Trophoblast cell (in vitro differentiated cells and primary cell): Measurements from ENCODE around the gene TRMT61A.

Source experiments
- DNase-seq, 2 donors: peaks; one replicate each; pipeline ENCODE4 v3.0.0-alpha.2; 2016
- H2AFZ ChIP-seq: 2 replicates; pipeline ENCODE4 v1.6.1; 2013; ENCODE audit warnings: low read length, moderate library complexity, mild to moderate bottlenecking; ENCODE audit not compliant: insufficient read depth, poor library complexity
- H2AK5ac ChIP-seq: 2 replicates; pipeline ENCODE4 v1.6.1; 2013; ENCODE audit warnings: mild to moderate bottlenecking, low read length
- H2BK120ac ChIP-seq: 2 replicates; pipeline ENCODE4 v1.6.1; 2013; ENCODE audit warnings: low read length, mild to moderate bottlenecking, moderate library complexity; ENCODE audit not compliant: insufficient read depth, poor library complexity
- H2BK12ac ChIP-seq: 2 replicates; pipeline ENCODE4 v1.6.1; 2013; ENCODE audit warnings: mild to moderate bottlenecking, low read length, moderate library complexity
- H2BK5ac ChIP-seq: 2 replicates; pipeline ENCODE4 v1.6.1; 2013; ENCODE audit warnings: low read length, low read depth, moderate library complexity, mild to moderate bottlenecking; ENCODE audit not compliant: poor library complexity
- H3K14ac ChIP-seq: 2 replicates; pipeline ENCODE4 v1.6.1; 2013; ENCODE audit warnings: mild to moderate bottlenecking, low read length
- H3K18ac ChIP-seq: 2 replicates; pipeline ENCODE4 v1.6.1; 2013; ENCODE audit warnings: mild to moderate bottlenecking, low read length
- H3K23ac ChIP-seq: 2 replicates; pipeline ENCODE4 v1.6.1; 2013; ENCODE audit warnings: low read length
- H3K27ac ChIP-seq: 2 replicates; pipeline ENCODE4 v1.5.1; 2013; ENCODE audit warnings: low read depth, mild to moderate bottlenecking, inconsistent platforms, low read length, moderate library complexity
- H3K27me3 ChIP-seq: 2 replicates; pipeline ENCODE4 v1.6.1; 2013; ENCODE audit warnings: inconsistent platforms, mild to moderate bottlenecking, low read length, moderate library complexity; ENCODE audit not compliant: insufficient read depth
- H3K36me3 ChIP-seq, 2 experiments: 1 replicate in 1 of 2; 2 replicates in 1 of 2; pipeline ENCODE4 v1.6.1; 2013; ENCODE audit warnings: low read length in 2 of 2, mild to moderate bottlenecking in 2 of 2, moderate library complexity in 1 of 2; ENCODE audit not compliant: insufficient read depth in 2 of 2, control insufficient read depth in 1 of 2
- H3K4ac ChIP-seq: 2 replicates; pipeline ENCODE4 v1.6.1; 2013; ENCODE audit warnings: low read depth, mild to moderate bottlenecking, low read length, moderate library complexity
- H3K4me1 ChIP-seq, 2 experiments: 1 replicate in 1 of 2; 2 replicates in 1 of 2; pipeline ENCODE4 v1.6.1; 2013; ENCODE audit warnings: low read length in 2 of 2, mild to moderate bottlenecking in 2 of 2, moderate library complexity in 1 of 2; ENCODE audit not compliant: insufficient read depth in 2 of 2, control insufficient read depth in 1 of 2
- H3K4me2 ChIP-seq: 2 replicates; pipeline ENCODE4 v1.6.1; 2013; ENCODE audit warnings: inconsistent platforms, mild to moderate bottlenecking, low read length, moderate library complexity
- H3K4me3 ChIP-seq: 2 replicates; pipeline ENCODE4 v1.5.1; 2013; ENCODE audit warnings: mild to moderate bottlenecking, low read depth, low read length, inconsistent platforms
- H3K79me1 ChIP-seq: one replicate; pipeline ENCODE4 v1.6.1; 2013; ENCODE audit warnings: low read length
- H3K79me2 ChIP-seq: 2 replicates; pipeline ENCODE4 v1.6.1; 2013; ENCODE audit warnings: low read length, mild to moderate bottlenecking; ENCODE audit not compliant: control insufficient read depth, insufficient read depth, poor library complexity
- H3K9ac ChIP-seq: 2 replicates; pipeline ENCODE4 v1.6.1; 2013; ENCODE audit warnings: mild to moderate bottlenecking, low read length
- H3K9me3 ChIP-seq: 2 replicates; pipeline ENCODE4 v1.6.1; 2013; ENCODE audit warnings: low read depth, mild to moderate bottlenecking, control low read depth, inconsistent platforms, low read length; ENCODE audit not compliant: insufficient read depth
- H4K12ac ChIP-seq: 2 replicates; pipeline ENCODE4 v1.6.1; 2013; ENCODE audit warnings: low read depth, mild to moderate bottlenecking, low read length, moderate library complexity
- H4K8ac ChIP-seq: 2 replicates; pipeline ENCODE4 v1.6.1; 2013; ENCODE audit warnings: low read depth, mild to moderate bottlenecking, low read length, moderate library complexity
- H4K91ac ChIP-seq: one replicate; pipeline ENCODE4 v1.6.1; 2013; ENCODE audit warnings: low read depth, mild to moderate bottlenecking, low read length, moderate library complexity
- WGBS: extraction: QIAGEN DNeasy Blood & Tissue Kit; methylation state at CpG from one replicate; pipeline ENCODE4 v1.1.7; 2013; ENCODE audit warnings: missing lambda C conversion rate; ENCODE audit not compliant: insufficient read length, insufficient coverage; ENCODE audit errors: extremely low coverage; 5-methylcytosine and 5-hydroxymethylcytosine counted together

The TRMT61A gene

DNA sequence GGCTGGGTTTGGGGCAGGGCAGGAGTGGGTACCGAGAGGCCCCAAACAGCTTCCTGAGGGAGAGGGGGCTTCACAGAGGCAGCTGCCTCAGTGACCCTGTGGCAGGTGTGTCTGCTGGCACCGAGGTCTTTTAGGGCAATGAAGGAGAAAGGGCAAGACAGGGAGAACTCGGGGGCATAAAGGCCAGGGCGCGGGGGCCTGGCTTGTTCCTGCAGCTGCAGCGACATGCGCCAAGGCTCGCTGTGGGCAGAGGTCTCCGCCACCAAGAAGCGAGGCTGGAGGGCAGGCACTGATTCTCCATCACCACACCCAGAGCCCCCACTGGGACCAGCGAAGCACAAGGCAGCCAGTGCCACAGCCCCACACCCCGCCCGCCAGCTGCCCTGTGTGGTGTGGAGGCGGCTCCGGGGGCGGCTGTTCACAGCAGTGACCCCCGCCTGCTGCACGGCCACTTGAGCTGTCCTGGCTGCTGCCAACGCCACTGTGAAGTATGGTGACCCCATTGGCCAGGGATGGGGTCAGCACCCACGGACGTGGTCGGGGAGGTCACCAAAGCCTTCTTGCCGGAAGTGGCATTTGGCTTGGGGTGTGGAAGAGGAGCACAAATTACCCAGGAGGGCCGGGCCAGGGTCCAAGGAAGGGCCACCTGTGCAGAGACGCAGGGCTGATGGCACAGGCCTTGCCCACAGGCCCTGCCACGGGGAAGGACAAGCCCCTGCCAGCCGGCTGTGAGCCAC, 17.1 kb downstream of the TRMT61A start:
- H2AK5ac ChIP-seq = no peak overlapping the region
- no peak overlapping the region for H3K27ac ChIP-seq
- peaks cover 7 to 9% of the 10 kb centered on the region in 2 experiments for H3K4me1 ChIP-seq
- H3K4me2 ChIP-seq = no peak overlapping the region
- H3K4me3 ChIP-seq = no peak overlapping the region
- no peak overlapping the region for H3K18ac ChIP-seq
- H3K79me1 ChIP-seq = no peaks in the 10 kb centered on the region
- H2BK5ac ChIP-seq = no peak overlapping the region
- no peaks in the 10 kb centered on the region for H3K36me3 ChIP-seq
- no CpG with 5 or more reads among the region's 27 CpGs for WGBS
- H2AFZ ChIP-seq = no peak overlapping the region
- no peak overlapping the region for H3K4ac ChIP-seq
- H3K79me2 ChIP-seq = no peaks in the 10 kb centered on the region
- H3K27me3 ChIP-seq = no peaks in the 10 kb centered on the region
- H4K12ac ChIP-seq = no peak overlapping the region
- H4K91ac ChIP-seq = no peak overlapping the region
- H2BK120ac ChIP-seq = no peak overlapping the region
- DNase-seq = no peak
- no peak overlapping the region for H3K23ac ChIP-seq
- H3K14ac ChIP-seq = no peak overlapping the region
- H2BK12ac ChIP-seq = no peak overlapping the region
- H3K9ac ChIP-seq = no peak overlapping the region
- no peaks in the 10 kb centered on the region for H3K9me3 ChIP-seq
- H4K8ac ChIP-seq = no peak overlapping the region

DNA sequence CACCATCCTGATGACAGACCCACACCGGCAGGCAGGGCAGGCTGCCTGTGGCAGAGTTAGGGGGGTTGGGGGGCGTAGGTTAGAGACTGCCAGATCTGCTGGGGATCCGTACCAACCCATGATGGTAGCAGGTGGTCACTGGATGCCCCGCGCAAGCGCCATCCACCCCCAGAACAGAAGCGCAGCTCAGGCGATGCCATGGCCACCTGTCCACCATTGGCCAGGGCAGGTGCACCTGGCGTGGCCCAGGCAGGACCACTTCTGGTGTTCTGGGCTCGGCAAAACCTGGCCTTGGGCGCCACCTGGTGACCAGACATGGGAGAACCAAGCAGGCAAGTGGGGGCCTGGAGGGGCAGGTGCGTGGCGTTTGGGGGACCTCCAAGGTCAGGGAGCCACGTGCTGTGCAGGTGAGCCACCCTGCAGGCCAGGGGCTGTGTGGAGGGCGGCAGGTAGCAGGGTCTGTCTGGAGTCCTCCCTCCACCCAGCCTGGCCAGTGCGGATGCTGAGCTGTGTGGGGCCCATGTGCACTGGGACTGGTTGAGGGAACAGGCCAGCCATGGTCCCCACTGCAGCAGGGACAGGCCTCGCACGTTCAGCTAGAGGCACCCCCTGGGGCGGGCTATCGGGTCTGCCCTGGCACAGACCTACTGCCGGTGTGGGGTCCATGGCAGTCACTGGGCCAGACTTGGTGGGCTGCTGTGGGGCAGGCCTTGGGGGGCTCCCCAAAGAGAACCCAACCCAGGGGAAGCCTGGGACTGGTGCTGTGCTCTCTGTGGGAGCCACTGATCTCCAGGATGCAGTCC, 17.9 kb downstream of the TRMT61A start:
- Histone ChIP-seq H3K9ac (no peak overlapping the region), H3K27ac (no peak overlapping the region), H3K23ac (no peak overlapping the region), H3K9me3 (peaks cover 5% of the 10 kb centered on the region), H2AK5ac (no peak overlapping the region), H3K27me3 (no peaks in the 10 kb centered on the region), H3K4me2 (no peak overlapping the region), H4K12ac (peak overlapping the region; percentile 19), H3K79me1 (no peaks in the 10 kb centered on the region), H2AFZ (no peak overlapping the region), H3K18ac (no peak overlapping the region), H4K91ac (no peak overlapping the region), H2BK12ac (no peak overlapping the region), H3K4me1 (peaks cover 7 to 9% of the 10 kb centered on the region in 2 experiments), H3K4me3 (no peak overlapping the region), H3K79me2 (no peaks in the 10 kb centered on the region), H4K8ac (no peak overlapping the region), H3K36me3 (no peaks in the 10 kb centered on the region), H3K14ac (no peak overlapping the region), H2BK120ac (no peak overlapping the region), H2BK5ac (no peak overlapping the region), H3K4ac (no peak overlapping the region)
- peak; percentile 50 to 75 for DNase-seq
- WGBS = no CpG with 5 or more reads among the region's 21 CpGs

DNA sequence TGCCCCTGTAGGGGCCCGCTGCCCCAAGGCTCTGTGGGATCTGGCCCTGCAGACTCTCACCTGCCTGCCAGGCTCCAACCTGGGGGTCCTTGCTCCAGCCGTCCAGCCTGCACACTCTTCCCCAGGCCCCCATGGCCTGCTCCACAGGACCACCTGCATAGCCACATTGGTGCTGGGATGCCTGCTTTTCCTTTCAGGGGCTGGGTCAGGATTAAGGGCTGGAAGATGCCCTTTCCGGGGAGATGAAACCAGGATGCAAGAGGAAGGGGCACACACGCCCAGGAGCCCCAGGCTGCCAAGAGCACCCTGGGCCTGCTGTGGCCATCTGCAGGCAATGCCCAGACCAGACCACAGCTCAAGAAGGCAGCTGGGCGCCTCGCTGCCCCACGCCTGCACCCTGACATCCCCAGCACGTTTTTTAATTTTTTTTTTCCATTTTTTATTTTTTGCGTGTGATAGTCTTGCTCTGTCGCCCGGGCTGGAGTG, 18.5 kb downstream of the TRMT61A start:
- Histone ChIP-seq H2AK5ac (no peak overlapping the region), H3K14ac (no peak overlapping the region), H3K4ac (no peak overlapping the region), H3K79me2 (no peaks in the 10 kb centered on the region), H3K27me3 (no peaks in the 10 kb centered on the region), H3K18ac (no peak overlapping the region), H3K9me3 (peaks cover 5% of the 10 kb centered on the region), H3K4me3 (no peak overlapping the region), H4K12ac (no peak overlapping the region), H4K91ac (no peak overlapping the region), H2BK120ac (no peak overlapping the region), H2BK12ac (no peak overlapping the region), H2AFZ (no peak overlapping the region), H3K79me1 (no peaks in the 10 kb centered on the region), H3K4me1 (peaks cover 7 to 8% of the 10 kb centered on the region in 2 experiments), H3K9ac (no peak overlapping the region), H3K36me3 (no peaks in the 10 kb centered on the region), H3K27ac (no peak overlapping the region), H4K8ac (no peak overlapping the region), H2BK5ac (no peak overlapping the region), H3K23ac (no peak overlapping the region), H3K4me2 (no peak overlapping the region)
- no peak for DNase-seq
- WGBS = no CpG with 5 or more reads among the region's 11 CpGs

DNA sequence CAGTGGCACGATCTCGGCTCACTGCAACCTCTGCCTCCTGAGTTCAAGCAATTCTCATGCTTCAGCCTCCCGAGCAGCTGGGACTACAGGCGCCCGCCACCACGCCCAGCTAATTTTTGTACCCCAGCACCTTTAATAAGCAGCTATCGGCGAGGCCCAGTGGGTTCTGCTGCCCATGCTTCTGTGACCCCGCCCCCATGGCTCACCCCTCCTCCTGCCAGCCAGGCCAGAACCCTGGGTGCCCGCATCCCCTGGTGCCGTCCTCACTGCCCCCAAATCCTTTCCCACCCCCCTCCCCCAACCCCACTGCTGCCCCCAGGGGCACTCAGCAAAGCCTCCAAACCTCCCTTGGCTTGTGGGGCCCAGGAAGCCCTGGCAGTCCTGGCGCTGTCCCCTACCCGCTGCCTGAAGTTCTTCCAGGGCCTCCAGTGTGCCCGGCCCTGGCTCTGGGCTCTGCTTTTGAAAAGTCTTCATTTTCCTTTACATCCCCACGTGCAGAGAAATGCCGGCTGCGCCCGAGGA, 19.0 kb downstream of the TRMT61A start:
- no peak for DNase-seq
- no peak overlapping the region for H2AK5ac ChIP-seq
- no peak overlapping the region for H4K91ac ChIP-seq
- no peak overlapping the region for H4K8ac ChIP-seq
- no peak overlapping the region for H3K4ac ChIP-seq
- no peak overlapping the region for H3K9ac ChIP-seq
- H3K4me1 ChIP-seq = peaks cover 3% of the 10 kb centered on the region in 2 experiments
- no CpG with 5 or more reads among the region's 18 CpGs for WGBS
- no peaks in the 10 kb centered on the region for H3K36me3 ChIP-seq
- H2BK5ac ChIP-seq = no peak overlapping the region
- no peaks in the 10 kb centered on the region for H3K27me3 ChIP-seq
- H3K23ac ChIP-seq = no peak overlapping the region
- H3K79me1 ChIP-seq = no peaks in the 10 kb centered on the region
- H2BK12ac ChIP-seq = no peak overlapping the region
- H3K4me3 ChIP-seq = no peak overlapping the region
- H3K4me2 ChIP-seq = no peak overlapping the region
- peaks cover 5% of the 10 kb centered on the region for H3K9me3 ChIP-seq
- H4K12ac ChIP-seq = no peak overlapping the region
- no peak overlapping the region for H2AFZ ChIP-seq
- H3K18ac ChIP-seq = no peak overlapping the region
- H2BK120ac ChIP-seq = no peak overlapping the region
- H3K27ac ChIP-seq = no peak overlapping the region
- H3K14ac ChIP-seq = no peak overlapping the region
- H3K79me2 ChIP-seq = no peaks in the 10 kb centered on the region
